HG02973 (cell line): ENCODE results near the gene TCF7.
A peak's percentile ranks its signal among the peaks of the same experiment; 100 is the strongest.
"Not testable (repeated sequence)": the region's sequence is repeated elsewhere in the genome, so short reads cannot be mapped to it uniquely, and the experiment has no call there.

Experiments
- ATAC-seq: cut with Tn5 transposase; IDR thresholded peaks from one replicate; pipeline ENCODE4 v1.9.1; 2021; ENCODE audit warnings: moderate library complexity; ENCODE audit not compliant: unreplicated experiment

Gene TCF7

GRCh38 chr5:134143944-134144941 lies 29.8 kb downstream of the TCF7 start:
- no peak for ATAC-seq

- no peak for ATAC-seq
Measured at GRCh38 chr5:134145041-134145757, 30.7 kb downstream of the TCF7 start.

- peak; percentile 59 for ATAC-seq
Measured at GRCh38 chr5:134145779-134146581, 31.5 kb downstream of the TCF7 start.

GRCh38 chr5:134146651-134147518 lies 32.4 kb downstream of the TCF7 start:
- ATAC-seq, result no peak

- no peak for ATAC-seq
Measured at GRCh38 chr5:134148316-134148715, 33.8 kb downstream of the TCF7 start.

GRCh38 chr5:134148986-134149539 lies 34.6 kb downstream of the TCF7 start:
- ATAC-seq, result no peak

- ATAC-seq, result no peak
Measured at GRCh38 chr5:134149571-134150303, 35.3 kb downstream of the TCF7 start.

GRCh38 chr5:134151723-134152122 lies 37.2 kb downstream of the TCF7 start:
- no peak for ATAC-seq

- ATAC-seq, result not testable (repeated sequence)
Measured at GRCh38 chr5:134152173-134152832, 37.8 kb downstream of the TCF7 start.

GRCh38 chr5:134153241-134153640 lies 38.8 kb downstream of the TCF7 start:
- no peak for ATAC-seq

- no peak for ATAC-seq
Measured at GRCh38 chr5:134153657-134154056, 39.2 kb downstream of the TCF7 start.

GRCh38 chr5:134161513-134162395 lies 47.3 kb downstream of the TCF7 start:
- ATAC-seq, result no peak

- ATAC-seq, result no peak
Measured at GRCh38 chr5:134162592-134162991, 48.1 kb downstream of the TCF7 start.

- ATAC-seq, result no peak
Measured at GRCh38 chr5:134171972-134172371, 57.5 kb downstream of the TCF7 start.

- ATAC-seq, result no peak
Measured at GRCh38 chr5:134174841-134175839, 60.7 kb downstream of the TCF7 start.

GRCh38 chr5:134175921-134176510 lies 61.5 kb downstream of the TCF7 start:
- ATAC-seq, result peak; percentile 6
